Measurements from ENCODE around the gene PGLYRP4. TPM values are rescaled to one million over a fixed set of nuclear protein-coding genes. Genes with fewer than 3 reads are reported as not detected.

The PGLYRP4 gene
- total RNA-seq, 1 experiment from 2014 or later = not detected

DNA sequence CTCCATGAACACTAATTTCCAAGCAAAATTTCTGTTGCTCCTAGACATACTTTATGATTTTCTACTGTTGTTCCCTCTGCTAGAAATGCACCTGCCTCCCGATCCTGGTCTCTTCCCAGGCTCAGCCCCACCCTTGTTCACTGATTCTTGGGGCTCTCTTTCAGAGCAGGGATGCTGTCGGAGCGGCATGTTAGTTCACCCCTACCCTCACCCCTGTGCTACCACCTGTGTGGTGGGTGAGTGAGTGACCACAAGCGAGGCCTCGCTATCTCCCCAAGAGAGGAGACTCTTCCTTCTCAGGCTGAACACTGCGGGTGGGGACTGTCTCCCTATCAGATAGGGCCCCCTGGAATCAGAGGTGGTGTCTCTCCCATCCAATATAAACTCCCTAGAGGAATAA is 47.1 kb upstream of the PGLYRP4 start:
- CTCF ChIA-PET = no interaction called here
- H3K27me3 ChIP-seq (ENCODE audit: control insufficient read depth, insufficient read depth, low read length) = peaks cover 7% of the 10 kb centered on the region
- H3K9me3 ChIP-seq (ENCODE audit: control insufficient read depth, insufficient read depth, low read depth, low read length) = no peaks in the 10 kb centered on the region
- DNase-seq (ENCODE audit: low read depth, low spot score) (no peak), ATAC-seq (no peak)
- TF ChIP-seq POLR2AphosphoS5 (IDR thresholded peaks at IDR 0.05; ENCODE audit: low read depth, low read length) = no peak
- TF ChIP-seq TCF7L2 (IDR thresholded peaks at IDR 0.05; ENCODE audit: low read depth, low read length) = no peak
- TF ChIP-seq, protein P1, sequence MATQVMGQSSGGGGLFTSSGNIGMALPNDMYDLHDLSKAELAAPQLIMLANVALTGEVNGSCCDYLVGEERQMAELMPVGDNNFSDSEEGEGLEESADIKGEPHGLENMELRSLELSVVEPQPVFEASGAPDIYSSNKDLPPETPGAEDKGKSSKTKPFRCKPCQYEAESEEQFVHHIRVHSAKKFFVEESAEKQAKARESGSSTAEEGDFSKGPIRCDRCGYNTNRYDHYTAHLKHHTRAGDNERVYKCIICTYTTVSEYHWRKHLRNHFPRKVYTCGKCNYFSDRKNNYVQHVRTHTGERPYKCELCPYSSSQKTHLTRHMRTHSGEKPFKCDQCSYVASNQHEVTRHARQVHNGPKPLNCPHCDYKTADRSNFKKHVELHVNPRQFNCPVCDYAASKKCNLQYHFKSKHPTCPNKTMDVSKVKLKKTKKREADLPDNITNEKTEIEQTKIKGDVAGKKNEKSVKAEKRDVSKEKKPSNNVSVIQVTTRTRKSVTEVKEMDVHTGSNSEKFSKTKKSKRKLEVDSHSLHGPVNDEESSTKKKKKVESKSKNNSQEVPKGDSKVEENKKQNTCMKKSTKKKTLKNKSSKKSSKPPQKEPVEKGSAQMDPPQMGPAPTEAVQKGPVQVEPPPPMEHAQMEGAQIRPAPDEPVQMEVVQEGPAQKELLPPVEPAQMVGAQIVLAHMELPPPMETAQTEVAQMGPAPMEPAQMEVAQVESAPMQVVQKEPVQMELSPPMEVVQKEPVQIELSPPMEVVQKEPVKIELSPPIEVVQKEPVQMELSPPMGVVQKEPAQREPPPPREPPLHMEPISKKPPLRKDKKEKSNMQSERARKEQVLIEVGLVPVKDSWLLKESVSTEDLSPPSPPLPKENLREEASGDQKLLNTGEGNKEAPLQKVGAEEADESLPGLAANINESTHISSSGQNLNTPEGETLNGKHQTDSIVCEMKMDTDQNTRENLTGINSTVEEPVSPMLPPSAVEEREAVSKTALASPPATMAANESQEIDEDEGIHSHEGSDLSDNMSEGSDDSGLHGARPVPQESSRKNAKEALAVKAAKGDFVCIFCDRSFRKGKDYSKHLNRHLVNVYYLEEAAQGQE (IDR thresholded peaks at IDR 0.05; ENCODE audit: insufficient read depth in 1 of 2, low read depth in 2 of 2, low read length in 1 of 2) = no peak
- no peak overlapping the region for H3K4me3 ChIP-seq (ENCODE audit: low read depth in 2 of 2, low read length in 2 of 2)
- no peaks in the 10 kb centered on the region for H3K36me3 ChIP-seq (ENCODE audit: control insufficient read depth, insufficient read depth, low read length)
- no peak overlapping the region for H3K27ac ChIP-seq (ENCODE audit: low read length)
- BruUV-seq (replicated peaks) = no TSS peak
- intact Hi-C loops (cut with micrococcal nuclease; ENCODE audit: unreplicated experiment) = no loop called here
- in situ Hi-C loops (cut with HindIII; ENCODE audit: low pct_unique_long_range_greater_than_20kb, low sequenced_read_pairs) = no loop called here
- POLR2A ChIA-PET = no interaction called here
- H3K4me1 ChIP-seq (ENCODE audit: control insufficient read depth, insufficient read depth, low read length) = no peaks in the 10 kb centered on the region

DNA sequence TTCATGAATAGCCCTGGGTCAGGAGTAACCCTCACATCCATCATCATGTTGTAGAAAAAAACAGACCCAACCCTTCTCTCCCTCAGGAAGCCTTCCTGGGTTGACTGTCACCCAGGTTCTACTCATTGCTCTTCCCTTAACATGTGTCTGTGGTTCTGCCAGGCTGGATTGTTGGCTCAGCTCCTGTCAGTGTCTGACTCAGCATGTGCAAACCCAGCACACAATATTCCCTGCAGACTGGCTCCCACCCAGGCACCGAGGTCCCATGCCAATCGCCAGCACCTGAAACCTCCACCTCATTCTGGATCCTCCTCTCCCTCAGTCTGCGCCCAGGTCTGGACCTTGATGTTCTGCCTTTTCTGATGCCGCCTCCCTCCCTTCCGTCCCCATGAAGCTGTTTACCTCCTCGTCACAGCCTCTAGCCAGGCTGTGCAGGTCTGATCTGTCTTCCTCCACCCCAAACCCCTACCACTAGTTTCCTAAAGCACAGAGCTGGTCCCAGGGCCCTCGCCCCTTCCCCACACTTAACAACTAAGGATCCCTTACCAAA is 46.6 kb upstream of the PGLYRP4 start:
- ChIA-PET POLR2A (no interaction called here), CTCF (no interaction called here)
- DNase-seq (ENCODE audit: low read depth, low spot score) = no peak
- Histone ChIP-seq H3K9me3 (ENCODE audit: control insufficient read depth, insufficient read depth, low read depth, low read length) (no peaks in the 10 kb centered on the region), H3K4me3 (ENCODE audit: low read depth in 2 of 2, low read length in 2 of 2) (no peak overlapping the region), H3K27ac (ENCODE audit: low read length) (no peak overlapping the region), H3K36me3 (ENCODE audit: control insufficient read depth, insufficient read depth, low read length) (no peaks in the 10 kb centered on the region), H3K4me1 (ENCODE audit: control insufficient read depth, insufficient read depth, low read length) (no peaks in the 10 kb centered on the region), H3K27me3 (ENCODE audit: control insufficient read depth, insufficient read depth, low read length) (peaks cover 4% of the 10 kb centered on the region; the same call in 1 of the 2 replicates)
- in situ Hi-C loops (cut with HindIII; ENCODE audit: low pct_unique_long_range_greater_than_20kb, low sequenced_read_pairs) = no loop called here
- BruUV-seq (replicated peaks) = no TSS peak
- intact Hi-C loops (cut with micrococcal nuclease; ENCODE audit: unreplicated experiment) = no loop called here
- TF ChIP-seq, protein P1 (IDR thresholded peaks at IDR 0.05; ENCODE audit: insufficient read depth in 1 of 2, low read depth in 2 of 2, low read length in 1 of 2) = no peak
- TF ChIP-seq TCF7L2 (IDR thresholded peaks at IDR 0.05; ENCODE audit: low read depth, low read length) = no peak
- no peak for TF ChIP-seq SIN3A (IDR thresholded peaks at IDR 0.05; ENCODE audit: borderline replicate concordance, insufficient read depth, low read depth, low read length)
- no peak for TF ChIP-seq POLR2AphosphoS5 (IDR thresholded peaks at IDR 0.05; ENCODE audit: low read depth, low read length)
- TF ChIP-seq, protein P2, sequence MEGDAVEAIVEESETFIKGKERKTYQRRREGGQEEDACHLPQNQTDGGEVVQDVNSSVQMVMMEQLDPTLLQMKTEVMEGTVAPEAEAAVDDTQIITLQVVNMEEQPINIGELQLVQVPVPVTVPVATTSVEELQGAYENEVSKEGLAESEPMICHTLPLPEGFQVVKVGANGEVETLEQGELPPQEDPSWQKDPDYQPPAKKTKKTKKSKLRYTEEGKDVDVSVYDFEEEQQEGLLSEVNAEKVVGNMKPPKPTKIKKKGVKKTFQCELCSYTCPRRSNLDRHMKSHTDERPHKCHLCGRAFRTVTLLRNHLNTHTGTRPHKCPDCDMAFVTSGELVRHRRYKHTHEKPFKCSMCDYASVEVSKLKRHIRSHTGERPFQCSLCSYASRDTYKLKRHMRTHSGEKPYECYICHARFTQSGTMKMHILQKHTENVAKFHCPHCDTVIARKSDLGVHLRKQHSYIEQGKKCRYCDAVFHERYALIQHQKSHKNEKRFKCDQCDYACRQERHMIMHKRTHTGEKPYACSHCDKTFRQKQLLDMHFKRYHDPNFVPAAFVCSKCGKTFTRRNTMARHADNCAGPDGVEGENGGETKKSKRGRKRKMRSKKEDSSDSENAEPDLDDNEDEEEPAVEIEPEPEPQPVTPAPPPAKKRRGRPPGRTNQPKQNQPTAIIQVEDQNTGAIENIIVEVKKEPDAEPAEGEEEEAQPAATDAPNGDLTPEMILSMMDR (IDR thresholded peaks at IDR 0.05) = no peak
- ATAC-seq = no peak; the same call in 1 of the 2 replicates

Measured in Panc1 (cell line).